ENCODE data around the gene SIX3. TPM values are rescaled to one million over a fixed set of nuclear protein-coding genes. Genes with fewer than 3 reads are reported as not detected.

SIX3 gene
- total RNA-seq, 1 donor from 2014 or later = not detected

DNA sequence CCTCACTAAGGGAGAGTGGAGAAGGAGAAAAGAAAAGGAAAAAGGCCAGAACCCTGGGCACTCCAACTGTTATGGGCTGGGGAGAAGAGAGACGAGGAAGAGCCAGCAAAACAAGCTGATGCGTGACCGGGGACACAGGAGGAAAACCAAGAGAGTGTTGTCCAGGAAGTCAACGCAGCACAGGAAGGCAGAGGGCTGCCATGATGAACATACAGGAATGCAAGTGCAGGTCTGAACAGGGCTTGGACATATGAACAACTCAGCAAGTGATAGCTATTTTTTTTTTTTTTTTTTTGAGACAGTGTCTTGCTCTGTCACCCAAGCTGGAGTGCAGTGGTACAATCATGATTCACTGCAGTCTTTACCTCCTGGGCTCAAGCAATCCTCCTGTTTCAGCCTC, 28.4 kb downstream of the SIX3 start:
- no peak for DNase-seq (ENCODE audit: low spot score)
- Mint-ChIP-seq H3K36me3 (ENCODE audit: low read depth, unreplicated experiment) (no peaks in the 10 kb centered on the region), H3K27me3 (ENCODE audit: unreplicated experiment) (peaks cover 1% of the 10 kb centered on the region), H3K4me1 (ENCODE audit: unreplicated experiment) (peaks cover 16% of the 10 kb centered on the region), H3K9me3 (ENCODE audit: unreplicated experiment) (no peaks in the 10 kb centered on the region), H3K4me3 (ENCODE audit: unreplicated experiment) (no peak overlapping the region), H3K27ac (ENCODE audit: unreplicated experiment) (no peak overlapping the region)
- TF ChIP-seq, protein P1, sequence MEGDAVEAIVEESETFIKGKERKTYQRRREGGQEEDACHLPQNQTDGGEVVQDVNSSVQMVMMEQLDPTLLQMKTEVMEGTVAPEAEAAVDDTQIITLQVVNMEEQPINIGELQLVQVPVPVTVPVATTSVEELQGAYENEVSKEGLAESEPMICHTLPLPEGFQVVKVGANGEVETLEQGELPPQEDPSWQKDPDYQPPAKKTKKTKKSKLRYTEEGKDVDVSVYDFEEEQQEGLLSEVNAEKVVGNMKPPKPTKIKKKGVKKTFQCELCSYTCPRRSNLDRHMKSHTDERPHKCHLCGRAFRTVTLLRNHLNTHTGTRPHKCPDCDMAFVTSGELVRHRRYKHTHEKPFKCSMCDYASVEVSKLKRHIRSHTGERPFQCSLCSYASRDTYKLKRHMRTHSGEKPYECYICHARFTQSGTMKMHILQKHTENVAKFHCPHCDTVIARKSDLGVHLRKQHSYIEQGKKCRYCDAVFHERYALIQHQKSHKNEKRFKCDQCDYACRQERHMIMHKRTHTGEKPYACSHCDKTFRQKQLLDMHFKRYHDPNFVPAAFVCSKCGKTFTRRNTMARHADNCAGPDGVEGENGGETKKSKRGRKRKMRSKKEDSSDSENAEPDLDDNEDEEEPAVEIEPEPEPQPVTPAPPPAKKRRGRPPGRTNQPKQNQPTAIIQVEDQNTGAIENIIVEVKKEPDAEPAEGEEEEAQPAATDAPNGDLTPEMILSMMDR (IDR thresholded peaks at IDR 0.05; ENCODE audit: unreplicated experiment) = no peak

DNA sequence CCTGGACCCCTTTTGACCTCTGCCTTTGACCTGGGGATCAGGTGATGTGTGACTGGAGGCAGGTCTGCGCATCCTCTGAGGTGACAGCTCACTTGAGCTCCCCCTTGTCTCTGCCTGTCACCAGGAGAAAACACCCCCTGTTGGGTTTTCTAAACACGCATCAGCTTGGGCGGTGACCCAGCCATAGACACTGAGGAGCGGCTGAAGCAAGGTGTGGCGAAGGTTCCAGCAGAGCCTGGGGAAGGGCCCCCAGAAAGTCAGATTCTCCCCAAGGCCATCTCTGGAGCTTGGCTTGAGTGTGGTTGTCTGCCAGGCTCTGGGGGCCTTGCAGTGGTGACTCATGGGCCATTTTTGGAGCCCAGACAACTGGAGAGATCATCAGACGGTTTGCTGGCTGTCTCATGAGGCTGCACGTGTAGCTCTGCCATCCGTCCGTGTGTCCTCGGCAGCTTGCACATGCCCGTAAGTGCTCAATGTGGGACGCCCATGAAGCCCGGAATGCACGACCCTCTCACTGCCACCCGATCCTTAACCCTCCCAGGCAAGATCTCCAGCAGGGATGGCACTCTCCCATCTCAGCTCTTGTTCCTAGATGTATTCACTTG, 29.4 kb downstream of the SIX3 start:
- Mint-ChIP-seq H3K36me3 (ENCODE audit: low read depth, unreplicated experiment) (no peaks in the 10 kb centered on the region), H3K27ac (ENCODE audit: unreplicated experiment) (no peak overlapping the region), H3K9me3 (ENCODE audit: unreplicated experiment) (no peaks in the 10 kb centered on the region), H3K4me1 (ENCODE audit: unreplicated experiment) (peaks cover 16% of the 10 kb centered on the region), H3K27me3 (ENCODE audit: unreplicated experiment) (peaks cover 1% of the 10 kb centered on the region), H3K4me3 (ENCODE audit: unreplicated experiment) (no peak overlapping the region)
- TF ChIP-seq, protein P1 (IDR thresholded peaks at IDR 0.05; ENCODE audit: unreplicated experiment) = no peak
- DNase-seq (ENCODE audit: low spot score) = no peak

DNA sequence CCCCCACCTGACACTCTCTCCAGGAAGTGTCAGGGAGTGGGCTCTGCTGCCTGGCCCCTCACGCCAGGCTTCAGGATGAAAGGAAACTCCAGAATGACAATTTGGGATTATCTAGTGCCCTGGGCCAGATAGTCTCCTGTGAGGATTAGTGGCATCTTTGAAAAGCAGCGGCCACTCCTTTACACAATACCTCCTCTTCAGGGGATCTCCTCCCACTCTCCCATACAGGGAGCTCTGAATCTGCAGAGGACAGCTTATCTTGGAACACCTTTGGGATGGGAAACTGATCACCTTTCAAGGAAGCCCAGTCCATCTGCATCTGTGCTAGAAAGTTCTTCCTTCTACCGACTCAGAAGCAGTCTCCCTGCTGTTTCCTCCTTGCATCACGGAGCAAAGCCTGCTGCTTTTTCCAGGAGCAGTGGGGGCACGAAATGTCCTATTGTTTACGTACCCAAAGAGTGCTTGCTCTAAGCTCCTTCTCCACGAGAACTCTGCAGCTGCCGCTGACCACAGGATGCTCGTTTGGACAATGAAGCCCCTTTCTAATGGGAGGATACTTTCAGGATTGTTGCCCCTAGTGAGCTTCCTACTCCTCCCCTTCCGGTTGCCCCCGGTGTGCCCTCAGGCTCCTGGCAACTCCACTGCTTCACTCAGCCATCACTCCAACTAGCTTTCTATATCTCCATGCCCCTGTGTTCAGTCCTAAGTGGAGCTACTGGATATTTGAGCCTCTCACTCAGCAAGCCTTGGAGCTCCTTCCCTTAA, 31.5 kb downstream of the SIX3 start:
- Mint-ChIP-seq H3K4me3 (ENCODE audit: unreplicated experiment) (no peak overlapping the region), H3K9me3 (ENCODE audit: unreplicated experiment) (no peaks in the 10 kb centered on the region), H3K27ac (ENCODE audit: unreplicated experiment) (no peak overlapping the region), H3K27me3 (ENCODE audit: unreplicated experiment) (peaks cover 2% of the 10 kb centered on the region), H3K4me1 (ENCODE audit: unreplicated experiment) (peaks cover 16% of the 10 kb centered on the region), H3K36me3 (ENCODE audit: low read depth, unreplicated experiment) (no peaks in the 10 kb centered on the region)
- DNase-seq (ENCODE audit: low spot score) = no peak
- TF ChIP-seq, protein P1 (IDR thresholded peaks at IDR 0.05; ENCODE audit: unreplicated experiment) = no peak

DNA sequence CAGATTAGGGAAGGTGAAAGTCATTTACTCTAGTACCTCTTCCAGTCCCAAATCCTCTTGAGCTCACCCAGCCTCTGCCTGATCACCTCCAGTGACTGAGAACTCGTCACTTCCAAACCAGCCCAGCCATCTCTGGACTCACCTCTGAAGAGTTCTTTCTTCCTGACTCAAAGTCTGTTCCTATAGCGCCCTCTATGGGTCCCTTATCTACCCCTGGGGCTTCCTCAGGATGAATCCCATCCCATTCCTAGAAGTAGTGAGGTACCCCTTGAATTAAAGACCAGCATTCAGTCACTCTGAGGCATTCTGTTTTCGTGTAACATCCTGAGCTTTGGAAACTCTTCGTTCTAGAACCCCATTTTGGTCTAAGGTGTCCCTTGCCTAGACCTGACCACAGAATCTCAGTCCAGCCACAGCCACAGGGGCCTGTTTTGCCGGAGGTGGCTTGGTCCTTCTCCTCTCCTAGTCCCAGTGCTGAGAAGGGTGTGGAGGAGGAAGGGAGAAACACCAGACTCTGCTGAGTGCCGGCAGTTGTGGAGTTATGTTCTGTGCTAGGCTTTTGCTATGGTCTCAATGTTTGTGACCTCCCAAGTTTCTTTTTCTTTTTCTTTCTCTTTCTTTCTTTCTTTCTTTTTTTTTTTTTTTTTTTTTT, 32.7 kb downstream of the SIX3 start:
- DNase-seq (ENCODE audit: low spot score) = peak; percentile 60
- TF ChIP-seq, protein P1 (IDR thresholded peaks at IDR 0.05; ENCODE audit: unreplicated experiment) = peak; percentile 55
- Mint-ChIP-seq H3K4me3 (ENCODE audit: unreplicated experiment) (no peak overlapping the region), H3K27ac (ENCODE audit: unreplicated experiment) (no peak overlapping the region), H3K9me3 (ENCODE audit: unreplicated experiment) (no peaks in the 10 kb centered on the region), H3K27me3 (ENCODE audit: unreplicated experiment) (peaks cover 3% of the 10 kb centered on the region), H3K4me1 (ENCODE audit: unreplicated experiment) (peaks cover 16% of the 10 kb centered on the region), H3K36me3 (ENCODE audit: low read depth, unreplicated experiment) (no peaks in the 10 kb centered on the region)

All from endothelial cell (in vitro differentiated cells).